Upper lobe of right lung (tissue), 1 donor: Measurements from ENCODE around the gene GNAT3. TPM values are rescaled to one million over a fixed set of nuclear protein-coding genes. Genes with fewer than 3 reads are reported as not detected.

ENCODE experiments used
- ATAC-seq: fragments of 200-7000 bp; cut with Tn5 transposase; one replicate; pipeline ENCODE4 v1.9.1; 2020; ENCODE audit warnings: mild to moderate bottlenecking, moderate library complexity
- DNase-seq: peaks from one replicate; pipeline ENCODE4 v3.0.0-alpha.2; 2020
- H3K27ac ChIP-seq: fragments of 200-600 bp; one replicate; pipeline ENCODE4 v1.8.0; 2022
- H3K27me3 ChIP-seq: fragments of 200-600 bp; one replicate; pipeline ENCODE4 v1.8.0; 2022; ENCODE audit warnings: mild to moderate bottlenecking
- H3K36me3 ChIP-seq: fragments of 200-600 bp; one replicate; pipeline ENCODE4 v1.8.0; 2022
- H3K4me1 ChIP-seq: fragments of 200-600 bp; one replicate; pipeline ENCODE4 v1.8.0; 2022
- H3K4me3 ChIP-seq: fragments of 200-600 bp; one replicate; pipeline ENCODE4 v1.8.0; 2022; ENCODE audit warnings: mild to moderate bottlenecking
- H3K9me3 ChIP-seq: fragments of 200-600 bp; one replicate; pipeline ENCODE4 v1.8.0; 2022
- intact Hi-C: fragments of 100-400 bp; cut with DNase I; formaldehyde crosslinking; loops from one replicate; pipeline ENCODE4 v1.11.0; 2022
- total RNA-seq: library from RNA; stranded (reverse); fragmentation: NEBNext Ultra II Directional; extraction: Animal tissue kit (Norgen Biotek cat#: 25700); gene quantifications from one replicate; pipeline ENCODE4 v1.2.1, GENCODE V29; 2021
- TF ChIP-seq, protein P1 (sequence below): fragments of 200-600 bp; IDR thresholded peaks from one replicate; pipeline ENCODE4 v1.8.0; 2022; ENCODE audit warnings: antibody characterized with exemption
- donor health status: DM: no; HTN: yes; CAD: no; lungs with severe emphysema.

The GNAT3 gene
- total RNA-seq, 1 donor from 2014 or later = not detected

DNA sequence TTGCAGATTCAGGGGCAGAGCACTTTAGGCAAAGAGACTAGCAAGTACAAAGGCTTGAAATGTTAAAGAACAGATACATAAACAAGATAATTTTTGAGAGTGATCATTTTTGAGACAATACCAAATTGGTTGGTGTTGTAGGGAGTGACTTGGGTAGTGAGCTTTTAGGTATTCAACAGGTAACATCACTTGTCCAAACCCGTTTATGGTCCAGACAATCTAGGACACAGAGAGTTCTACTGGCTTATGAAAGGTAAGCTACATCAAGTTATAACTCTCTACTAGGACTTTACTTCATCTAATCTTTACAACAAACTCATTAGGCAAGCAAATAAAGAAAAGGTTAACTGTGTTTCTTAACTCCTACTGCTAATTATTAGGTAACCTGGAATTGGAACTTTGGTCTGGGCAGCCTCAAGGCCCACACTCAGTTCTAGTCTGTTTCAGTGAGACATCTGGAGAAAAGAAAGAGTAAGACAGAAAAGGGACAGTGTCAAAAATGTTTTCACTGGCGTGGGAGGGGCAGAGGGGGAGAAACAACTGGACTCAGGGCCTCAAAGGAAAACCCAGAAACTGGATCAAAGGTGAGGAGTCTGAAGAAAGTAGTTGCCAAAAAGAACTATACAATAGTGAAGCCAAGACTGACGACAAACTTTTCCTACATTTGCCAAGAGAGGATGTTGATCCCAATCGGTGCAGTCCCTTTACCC is 39.2 kb downstream of the GNAT3 start:
- H3K27me3 ChIP-seq = no peaks in the 10 kb centered on the region
- H3K4me1 ChIP-seq = no peaks in the 10 kb centered on the region
- no peaks in the 10 kb centered on the region for H3K36me3 ChIP-seq
- intact Hi-C loops = no loop called here
- no peak overlapping the region for H3K27ac ChIP-seq
- H3K9me3 ChIP-seq = no peaks in the 10 kb centered on the region
- no peak for ATAC-seq
- H3K4me3 ChIP-seq = no peak overlapping the region
- TF ChIP-seq, protein P1, sequence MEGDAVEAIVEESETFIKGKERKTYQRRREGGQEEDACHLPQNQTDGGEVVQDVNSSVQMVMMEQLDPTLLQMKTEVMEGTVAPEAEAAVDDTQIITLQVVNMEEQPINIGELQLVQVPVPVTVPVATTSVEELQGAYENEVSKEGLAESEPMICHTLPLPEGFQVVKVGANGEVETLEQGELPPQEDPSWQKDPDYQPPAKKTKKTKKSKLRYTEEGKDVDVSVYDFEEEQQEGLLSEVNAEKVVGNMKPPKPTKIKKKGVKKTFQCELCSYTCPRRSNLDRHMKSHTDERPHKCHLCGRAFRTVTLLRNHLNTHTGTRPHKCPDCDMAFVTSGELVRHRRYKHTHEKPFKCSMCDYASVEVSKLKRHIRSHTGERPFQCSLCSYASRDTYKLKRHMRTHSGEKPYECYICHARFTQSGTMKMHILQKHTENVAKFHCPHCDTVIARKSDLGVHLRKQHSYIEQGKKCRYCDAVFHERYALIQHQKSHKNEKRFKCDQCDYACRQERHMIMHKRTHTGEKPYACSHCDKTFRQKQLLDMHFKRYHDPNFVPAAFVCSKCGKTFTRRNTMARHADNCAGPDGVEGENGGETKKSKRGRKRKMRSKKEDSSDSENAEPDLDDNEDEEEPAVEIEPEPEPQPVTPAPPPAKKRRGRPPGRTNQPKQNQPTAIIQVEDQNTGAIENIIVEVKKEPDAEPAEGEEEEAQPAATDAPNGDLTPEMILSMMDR = no peak
- no peak for DNase-seq

DNA sequence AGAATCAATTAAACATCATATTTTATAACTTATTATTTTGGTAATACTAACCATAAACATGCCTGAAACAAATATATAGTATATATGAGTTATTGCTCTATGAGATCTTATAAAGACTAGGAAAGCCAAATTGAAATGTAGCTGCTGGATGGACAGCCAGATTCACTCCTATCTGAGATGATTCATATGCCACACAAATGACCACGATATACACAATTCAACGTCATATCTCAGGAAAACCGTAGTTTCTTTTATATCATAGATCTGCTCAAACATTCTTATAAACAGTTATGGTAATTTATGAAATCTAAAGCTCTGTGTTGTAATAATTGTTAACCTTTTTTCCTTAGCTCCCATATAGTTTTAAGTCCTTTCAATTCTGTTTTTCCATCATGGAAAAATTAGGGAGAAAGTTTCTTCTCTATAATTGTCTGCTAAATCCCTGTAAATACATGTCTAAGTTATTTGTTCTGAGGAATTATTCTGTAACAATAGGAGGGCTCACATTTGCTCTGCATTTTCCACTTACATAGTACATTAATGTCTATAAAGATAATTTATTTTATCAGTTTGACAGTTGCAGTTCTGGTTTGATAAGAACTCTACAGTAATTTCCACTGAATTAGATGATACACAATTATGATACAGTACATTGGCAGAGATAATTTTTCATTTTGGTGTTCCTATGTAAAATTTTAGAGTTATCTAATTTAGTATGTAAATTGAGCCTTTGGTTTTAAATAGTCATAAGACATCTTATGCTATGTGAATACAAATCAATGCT is 42.7 kb downstream of the GNAT3 start:
- Histone ChIP-seq H3K27ac (no peak overlapping the region), H3K4me3 (no peak overlapping the region), H3K27me3 (no peaks in the 10 kb centered on the region), H3K4me1 (no peaks in the 10 kb centered on the region), H3K9me3 (no peaks in the 10 kb centered on the region), H3K36me3 (no peaks in the 10 kb centered on the region)
- intact Hi-C loops = no loop called here
- TF ChIP-seq, protein P1 = no peak
- ATAC-seq (no peak), DNase-seq (no peak)

DNA sequence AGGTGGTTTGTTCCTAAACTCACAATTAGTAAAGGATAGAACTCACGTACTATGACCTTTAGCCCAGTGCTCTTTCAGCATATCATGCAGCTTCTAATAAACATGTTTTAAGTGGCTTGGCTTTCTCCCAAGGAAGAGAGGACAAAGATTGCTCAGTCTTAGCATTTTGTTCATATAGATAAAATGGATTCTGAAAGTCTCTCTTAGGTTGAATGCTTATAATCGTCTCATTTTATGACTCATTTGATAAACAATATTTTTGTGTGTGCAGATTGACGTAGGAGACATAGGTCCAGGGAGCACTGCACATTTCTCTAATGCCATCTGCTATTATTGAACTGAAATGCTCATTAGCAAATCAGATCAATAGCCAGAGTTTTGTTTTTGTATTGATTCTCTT is 44.8 kb downstream of the GNAT3 start:
- no peaks in the 10 kb centered on the region for H3K27me3 ChIP-seq
- H3K9me3 ChIP-seq = no peaks in the 10 kb centered on the region
- H3K4me3 ChIP-seq = no peak overlapping the region
- no peaks in the 10 kb centered on the region for H3K36me3 ChIP-seq
- TF ChIP-seq, protein P1 = no peak
- no peak overlapping the region for H3K27ac ChIP-seq
- no peaks in the 10 kb centered on the region for H3K4me1 ChIP-seq
- DNase-seq = no peak
- no peak for ATAC-seq
- intact Hi-C loops = no loop called here

DNA sequence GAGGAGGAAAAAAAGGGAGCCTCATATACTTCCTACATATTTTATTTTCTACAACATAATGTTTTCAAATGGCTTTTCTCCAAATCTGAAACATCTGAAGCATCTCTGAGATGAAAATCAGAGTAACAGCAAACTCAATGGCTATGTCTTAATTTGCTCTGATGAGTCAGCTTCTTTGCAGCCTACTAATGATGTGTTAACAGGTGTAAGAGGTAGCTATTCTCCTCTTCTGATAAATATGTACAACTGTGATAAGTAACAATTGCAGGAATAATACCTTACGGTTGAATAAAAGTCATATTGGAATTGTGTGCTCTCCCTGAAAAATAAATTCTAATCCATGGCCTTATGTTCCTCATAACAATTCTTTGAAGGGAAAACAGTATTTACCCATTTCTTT is 45.2 kb downstream of the GNAT3 start:
- H3K27me3 ChIP-seq = no peaks in the 10 kb centered on the region
- no peak for ATAC-seq
- no peak for DNase-seq
- H3K27ac ChIP-seq = no peak overlapping the region
- H3K36me3 ChIP-seq = no peaks in the 10 kb centered on the region
- H3K4me3 ChIP-seq = no peak overlapping the region
- no peaks in the 10 kb centered on the region for H3K4me1 ChIP-seq
- TF ChIP-seq, protein P1 = no peak
- no peaks in the 10 kb centered on the region for H3K9me3 ChIP-seq
- intact Hi-C loops = no loop called here

DNA sequence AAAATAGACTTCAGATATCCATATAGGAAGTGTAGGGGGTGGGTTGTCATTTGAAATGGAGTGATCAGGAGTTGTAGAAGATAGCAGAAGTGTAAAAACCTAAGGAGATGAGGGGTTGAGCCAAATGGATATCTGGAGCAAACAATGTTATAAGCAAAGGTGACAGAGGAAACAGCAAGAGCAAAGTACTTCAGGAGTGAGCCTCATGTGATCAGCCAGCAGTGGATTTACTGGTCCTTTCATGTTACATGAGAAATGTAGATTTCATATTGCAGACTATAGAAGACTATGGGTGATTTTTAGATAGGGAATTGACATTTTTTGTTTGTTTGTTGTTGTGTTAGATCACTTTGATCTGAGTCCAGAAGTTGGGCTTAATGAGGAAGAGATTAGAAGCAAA is 47.7 kb downstream of the GNAT3 start:
- H3K4me1 ChIP-seq = no peaks in the 10 kb centered on the region
- no peak overlapping the region for H3K4me3 ChIP-seq
- no peak for ATAC-seq
- no peaks in the 10 kb centered on the region for H3K27me3 ChIP-seq
- TF ChIP-seq, protein P1 = no peak
- intact Hi-C loops = no loop called here
- no peak for DNase-seq
- no peak overlapping the region for H3K27ac ChIP-seq
- H3K36me3 ChIP-seq = no peaks in the 10 kb centered on the region
- H3K9me3 ChIP-seq = no peaks in the 10 kb centered on the region
